DMS153 (cell line): ENCODE measurements around the gene CNTNAP4.
A peak's percentile ranks its signal among the peaks of the same experiment; 100 is the strongest.

ENCODE experiments used
- DNase-seq: peaks from one replicate; lab custom pipeline; 2025; lab: John Stamatoyannopoulos, UW

CNTNAP4 gene

GRCh38 chr16:76276745-76277438 is at the start of gene CNTNAP4:
TSS of gene CNTNAP4 (plus strand) at chr16:76277401. CDS start at chr16:76277663, 262 bp downstream.
- no peak for DNase-seq

- DNase-seq, result no peak
Measured at GRCh38 chr16:76228546-76229146, 48.6 kb upstream of the CNTNAP4 start.

GRCh38 chr16:76232704-76233103 is 44.5 kb upstream of the CNTNAP4 start:
- no peak for DNase-seq

- DNase-seq, result no peak
Measured at GRCh38 chr16:76235025-76235424, 42.2 kb upstream of the CNTNAP4 start.

DNA sequence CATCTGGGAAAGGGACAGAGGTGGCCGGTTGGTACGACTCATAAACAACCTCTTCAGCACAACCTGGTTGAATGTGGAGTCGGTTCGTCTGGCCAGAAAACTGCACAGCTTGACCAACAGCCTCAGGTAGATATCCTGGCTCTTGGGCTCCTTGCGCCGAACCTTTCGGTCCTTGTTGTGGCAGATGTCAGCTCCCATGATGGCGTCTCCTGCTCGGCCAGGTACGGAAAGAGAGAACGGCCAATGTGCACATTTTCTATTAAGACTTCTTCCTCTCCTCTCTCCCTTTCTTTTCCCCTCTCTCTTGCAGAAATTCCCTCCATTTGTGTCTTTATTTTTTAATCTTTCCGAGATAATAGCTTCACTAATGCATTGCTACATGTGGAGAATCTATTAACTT is 41.8 kb upstream of the CNTNAP4 start:
- no peak for DNase-seq

DNA sequence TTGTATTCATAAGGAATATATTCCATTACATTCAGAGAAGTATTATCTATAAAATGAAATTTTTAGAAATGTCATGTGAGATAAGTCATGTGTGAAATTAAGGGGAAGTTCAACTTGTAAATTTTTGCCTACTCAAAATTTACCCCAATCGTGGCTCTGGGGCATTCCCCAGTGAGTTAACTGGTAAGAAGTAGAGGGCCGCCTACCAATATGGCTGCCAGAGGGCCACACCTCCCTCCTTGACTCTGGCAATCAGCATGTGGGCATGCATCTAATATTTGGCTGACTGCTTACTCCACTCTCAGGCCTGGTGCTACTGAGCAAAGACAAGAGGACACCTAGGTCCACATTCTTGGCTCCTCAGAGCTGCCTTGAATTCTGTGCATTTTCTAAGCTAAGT is 39.7 kb upstream of the CNTNAP4 start:
- DNase-seq, result no peak

DNA sequence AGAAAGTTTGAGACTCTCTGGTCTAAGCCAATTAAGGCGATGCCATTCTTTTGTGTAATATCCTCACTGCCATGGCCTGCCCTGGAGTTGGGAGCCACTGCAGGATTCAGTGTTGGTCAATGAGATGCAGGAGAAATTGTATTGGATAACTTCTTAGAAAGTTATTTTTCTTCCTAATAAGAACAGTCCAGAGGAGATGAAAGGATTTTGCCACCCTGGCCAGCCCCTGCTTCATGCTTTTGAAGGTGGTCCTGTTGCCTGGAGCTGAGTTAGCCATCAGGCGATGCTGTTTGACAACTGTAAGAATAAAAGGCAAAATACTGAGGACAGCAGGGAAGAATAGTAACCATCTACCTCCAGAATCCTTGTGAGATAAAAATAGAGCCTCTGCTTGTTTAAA is 35.4 kb upstream of the CNTNAP4 start:
- no peak for DNase-seq

DNA sequence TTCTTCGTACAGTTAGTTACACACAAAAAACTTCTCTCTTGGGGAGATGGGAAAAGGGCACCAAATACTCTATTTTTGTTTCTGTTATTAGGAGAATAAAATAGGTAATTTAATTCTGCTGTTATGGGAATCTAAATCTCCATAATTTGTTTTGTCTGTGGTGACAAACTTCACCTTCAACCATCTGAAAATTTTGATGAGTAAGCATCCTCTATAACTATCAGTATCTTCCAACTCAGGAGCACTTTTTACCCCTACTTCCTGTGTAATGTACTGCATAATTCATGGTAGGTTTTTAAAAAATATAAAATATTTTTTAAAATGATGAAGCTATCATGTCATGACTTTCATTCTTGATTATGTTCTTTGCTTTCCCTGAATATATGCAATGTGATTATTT is 33.6 kb upstream of the CNTNAP4 start:
- DNase-seq, result no peak

DNA sequence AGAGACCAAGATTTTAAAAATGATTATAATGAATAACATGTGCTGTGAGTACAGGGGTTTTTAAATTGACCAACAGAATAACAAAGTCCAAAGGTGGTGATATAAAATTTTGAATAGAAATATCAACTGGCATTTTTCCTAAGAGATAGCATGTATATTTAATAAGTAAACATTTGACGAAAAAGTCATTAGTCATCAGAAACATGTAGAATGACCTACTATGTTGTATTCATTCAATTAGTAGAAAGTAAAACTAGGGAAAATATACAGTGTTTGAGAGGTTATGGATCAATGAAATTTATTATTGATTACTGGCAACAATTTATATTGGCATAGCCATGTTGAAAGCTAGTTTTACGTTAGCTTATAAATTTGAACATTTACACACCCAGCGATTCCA is 30.6 kb upstream of the CNTNAP4 start:
- DNase-seq, result no peak

DNA sequence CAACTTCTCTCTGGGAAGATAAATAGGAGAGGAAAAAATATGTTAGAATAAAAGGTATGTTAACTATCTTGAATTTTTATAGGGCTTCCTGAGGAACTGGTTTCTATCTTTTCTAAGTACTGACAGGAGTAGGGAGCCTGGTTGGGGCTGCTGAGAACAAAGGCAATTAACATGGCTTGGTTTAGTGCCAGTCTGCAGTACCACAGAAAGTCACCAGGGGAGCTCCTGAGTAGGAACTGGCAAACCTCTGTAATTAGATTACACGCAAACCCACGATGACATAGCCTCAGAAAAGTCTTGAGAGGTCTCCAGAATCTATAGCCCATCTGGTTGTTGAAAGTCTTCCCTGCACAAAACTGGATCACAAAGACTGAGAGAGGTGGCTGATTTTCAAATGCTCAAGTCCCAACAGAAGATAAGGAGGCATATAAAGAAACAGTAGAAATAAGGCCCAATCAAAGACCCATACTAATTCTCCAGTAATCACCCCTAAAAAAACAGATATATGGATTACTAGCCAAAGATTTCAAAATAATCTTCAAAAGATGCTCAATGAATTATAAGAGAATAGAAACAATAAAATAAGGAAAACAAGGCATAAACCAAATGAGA is 11.7 kb upstream of the CNTNAP4 start:
- no peak for DNase-seq

DNA sequence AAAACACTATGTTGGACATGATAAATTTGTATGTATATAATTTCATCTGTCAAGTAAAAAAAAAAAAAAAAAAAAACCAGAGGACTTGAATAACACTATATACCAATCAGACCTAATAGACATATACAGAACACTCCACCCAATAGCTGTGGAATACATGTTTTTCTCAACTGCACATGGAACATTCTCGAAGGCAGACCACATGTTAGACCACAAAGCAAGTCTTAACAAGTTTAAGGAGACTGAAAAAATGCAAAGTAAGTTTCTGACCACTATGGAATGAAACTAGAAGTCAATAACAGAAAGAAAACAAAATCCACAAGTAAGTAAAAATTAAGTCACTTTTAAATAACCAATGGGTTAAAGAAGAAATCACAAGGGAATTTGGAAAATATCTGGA is 8.4 kb upstream of the CNTNAP4 start:
- no peak for DNase-seq

- DNase-seq, result no peak
Measured at GRCh38 chr16:76277460-76278030, 344 bp downstream of the CNTNAP4 start.

- no peak for DNase-seq
Measured at GRCh38 chr16:76278086-76278485, 885 bp downstream of the CNTNAP4 start.

GRCh38 chr16:76278980-76279379 is 1.8 kb downstream of the CNTNAP4 start:
- DNase-seq, result peak; percentile 25

GRCh38 chr16:76280421-76281215 is 3.4 kb downstream of the CNTNAP4 start:
- DNase-seq, result no peak

- no peak for DNase-seq
Measured at GRCh38 chr16:76287466-76287865, 10.3 kb downstream of the CNTNAP4 start.

DNA sequence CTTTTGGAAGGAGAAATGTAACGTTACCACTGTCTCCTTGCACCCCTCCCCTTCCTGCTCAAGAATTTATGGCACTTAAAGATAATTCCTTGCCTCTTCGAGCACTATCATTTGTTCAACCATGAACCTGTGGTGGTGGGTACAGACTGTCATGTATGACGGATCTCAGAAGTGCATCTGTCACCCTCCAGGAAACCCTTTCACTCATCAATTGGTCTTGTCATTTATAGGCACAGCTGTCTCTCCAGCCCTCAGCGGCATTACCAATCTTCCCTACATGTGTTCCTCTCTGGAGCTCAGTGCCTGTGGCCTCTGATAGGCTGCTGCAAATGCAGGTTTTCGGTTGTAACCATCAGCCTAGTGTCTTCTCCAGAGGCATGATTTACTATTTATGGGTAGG is 15.0 kb downstream of the CNTNAP4 start:
- no peak for DNase-seq

DNA sequence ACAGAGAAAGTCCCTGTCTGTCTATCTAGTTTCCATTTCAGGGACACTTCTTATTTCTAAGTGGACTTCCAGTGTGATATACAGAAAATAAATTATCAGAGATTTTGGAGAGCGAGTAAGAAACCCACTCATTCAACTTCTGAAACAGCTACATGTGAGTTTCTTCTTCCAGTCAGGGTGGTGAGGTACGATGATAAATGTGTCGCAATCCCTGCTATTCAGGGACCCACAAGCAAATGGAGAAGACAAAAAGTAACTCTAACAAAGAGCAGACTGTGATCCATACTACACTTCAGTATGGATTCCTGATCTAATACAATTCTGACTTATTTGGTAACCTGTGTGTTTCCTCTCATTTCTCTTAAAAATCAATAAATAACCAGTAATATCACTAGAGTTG is 16.8 kb downstream of the CNTNAP4 start:
- no peak for DNase-seq

GRCh38 chr16:76294396-76295214 is 17.4 kb downstream of the CNTNAP4 start:
- no peak for DNase-seq

DNA sequence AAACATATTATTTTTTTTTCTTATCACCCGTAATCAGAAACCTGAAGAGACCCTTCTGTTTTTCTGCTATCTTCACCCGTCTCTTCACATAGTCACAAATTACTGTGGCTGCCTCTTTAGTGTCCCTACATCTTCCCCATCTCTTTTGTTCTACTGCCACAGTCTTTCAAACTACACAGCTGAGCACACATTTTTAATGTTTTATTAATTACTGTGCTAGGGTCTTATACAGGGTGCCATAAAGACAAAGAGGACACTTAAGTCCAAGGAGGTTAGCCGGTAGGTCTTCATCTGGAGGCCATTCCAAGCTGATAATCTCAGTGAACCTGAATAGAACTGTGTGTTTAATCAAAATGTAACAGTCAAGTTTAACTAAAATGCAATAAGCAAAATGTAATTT is 20.7 kb downstream of the CNTNAP4 start:
- DNase-seq, result no peak

DNA sequence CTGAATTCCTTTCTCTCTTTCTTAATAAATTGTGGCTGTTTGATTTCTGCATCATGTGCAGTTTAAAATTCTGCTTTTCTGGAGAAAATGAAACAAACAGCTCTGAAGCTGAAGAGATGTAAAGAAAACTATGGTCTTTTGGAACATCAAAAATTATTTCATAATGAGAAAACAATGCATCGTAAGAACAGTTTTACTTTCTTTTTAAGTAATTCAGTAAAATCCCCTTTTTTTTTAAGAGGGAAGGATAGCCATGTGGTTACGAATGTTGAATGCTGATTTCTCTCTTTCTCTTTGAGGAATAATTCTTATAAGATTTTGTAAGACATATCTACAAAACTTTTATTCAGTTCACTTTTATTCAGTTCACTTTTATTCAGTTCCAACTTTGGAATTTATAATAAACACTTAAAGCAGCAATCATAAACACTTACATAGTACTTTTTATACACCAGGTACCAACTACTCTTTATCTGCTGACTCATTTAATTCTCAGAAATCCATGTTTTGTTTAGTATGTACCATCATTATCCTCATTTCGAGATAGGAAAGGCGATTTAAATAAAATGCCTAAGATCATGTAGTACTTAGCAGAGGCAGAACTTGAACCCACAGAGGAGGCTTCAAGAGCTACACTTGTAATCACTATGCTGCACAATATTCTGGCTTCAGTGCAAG is 26.6 kb downstream of the CNTNAP4 start:
- DNase-seq, result no peak
